Measurements from ENCODE around the gene ZNF324.

- no peak for TF ChIP-seq POLR2A (IDR thresholded peaks at IDR 0.05)
- no peak for TF ChIP-seq CTCF (IDR thresholded peaks at IDR 0.05)
Measured at GRCh38 chr19:58514564-58515022, 47.7 kb downstream of the ZNF324 start.
